Measurements from ENCODE around the gene B3GAT2.

Gene B3GAT2, protein sequence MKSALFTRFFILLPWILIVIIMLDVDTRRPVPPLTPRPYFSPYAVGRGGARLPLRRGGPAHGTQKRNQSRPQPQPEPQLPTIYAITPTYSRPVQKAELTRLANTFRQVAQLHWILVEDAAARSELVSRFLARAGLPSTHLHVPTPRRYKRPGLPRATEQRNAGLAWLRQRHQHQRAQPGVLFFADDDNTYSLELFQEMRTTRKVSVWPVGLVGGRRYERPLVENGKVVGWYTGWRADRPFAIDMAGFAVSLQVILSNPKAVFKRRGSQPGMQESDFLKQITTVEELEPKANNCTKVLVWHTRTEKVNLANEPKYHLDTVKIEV

DNA sequence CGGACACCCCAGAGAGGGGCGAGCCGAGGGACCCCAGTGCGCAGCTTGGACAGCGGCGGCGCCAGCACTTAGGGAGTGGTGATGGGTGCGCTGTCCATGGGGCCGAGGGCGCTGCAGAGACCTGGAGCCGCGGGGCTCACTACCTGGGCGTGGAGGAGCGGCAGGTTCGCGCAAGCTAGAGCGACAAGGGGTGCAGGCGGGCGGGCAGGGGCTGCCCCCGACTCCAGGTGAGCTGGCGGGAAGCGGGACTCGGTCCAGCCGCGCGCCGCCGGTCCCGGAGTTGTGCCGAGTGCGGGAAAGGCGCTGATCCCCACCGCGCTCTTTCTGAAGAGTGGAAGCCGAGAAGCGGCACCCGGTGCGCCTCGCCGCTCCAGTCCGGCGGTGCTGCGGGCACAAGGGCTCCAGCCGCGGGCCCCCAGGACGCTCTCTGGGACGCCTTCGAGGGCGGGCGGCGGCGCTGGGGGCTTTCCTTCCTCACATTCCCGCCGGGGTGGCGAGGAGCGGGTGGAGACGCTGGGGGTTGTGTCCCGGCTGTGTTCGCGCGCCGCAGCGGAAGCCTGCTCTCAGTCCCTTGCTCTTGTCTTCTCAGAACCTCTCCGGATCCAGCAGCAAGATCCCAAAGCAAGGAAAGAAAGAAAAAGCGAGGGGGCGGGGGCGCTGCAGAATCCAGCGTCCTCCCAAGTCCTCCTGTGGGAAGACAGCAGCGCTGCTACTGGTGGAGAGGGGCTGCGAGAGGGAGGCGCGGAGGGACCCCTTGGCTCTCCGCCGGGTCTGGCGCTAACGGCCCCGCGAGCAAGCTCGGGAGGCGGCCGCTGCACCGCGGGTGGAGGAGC, at the start of gene B3GAT2:
B3GAT2 (minus strand) TSS at position 610 of the 833 bp plus-strand sequence. CDS start 631 bp downstream, outside the sequence.
- Histone ChIP-seq H3K4me3 (ENCODE audit: low read depth, low read length) (peak within 1 kb of the TSS; percentile 63), H3K36me3 (ENCODE audit: control insufficient read depth, insufficient read depth, low read length) (no peaks in the 10 kb centered on the region), H3K9ac (ENCODE audit: low read depth, low read length) (peak within 1 kb of the TSS; percentile 37), H3K27me3 (ENCODE audit: control insufficient read depth, insufficient read depth, low read length) (peaks cover 70% of the 10 kb centered on the region), H3K4me1 (ENCODE audit: control insufficient read depth, insufficient read depth, low read length) (peaks cover 8% of the 10 kb centered on the region), H3K9me3 (ENCODE audit: control insufficient read depth, insufficient read depth, low read length) (no peaks in the 10 kb centered on the region)

DNA sequence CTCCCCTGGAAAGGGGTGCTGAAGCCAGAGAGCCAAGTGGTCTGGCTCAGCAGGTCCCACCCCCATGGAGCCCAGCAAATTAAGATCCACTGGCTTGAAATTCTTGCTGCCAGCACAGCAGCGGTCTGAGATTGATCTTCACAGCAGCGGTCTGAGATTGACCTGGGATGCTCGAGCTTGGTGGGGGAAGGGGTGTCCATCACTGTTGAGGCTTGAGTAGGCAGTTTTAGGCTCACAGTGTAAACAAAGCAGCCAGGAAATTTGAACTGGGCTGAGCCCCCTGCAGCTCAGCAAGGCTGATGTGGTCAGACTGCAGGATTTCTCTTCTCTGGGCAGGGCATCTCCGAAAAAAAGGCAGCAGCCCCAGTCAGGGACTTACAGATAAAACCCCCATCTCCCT, 41.3 kb upstream of the B3GAT2 start:
- Histone ChIP-seq H3K9ac (ENCODE audit: low read depth, low read length) (no peak overlapping the region), H3K36me3 (ENCODE audit: control insufficient read depth, insufficient read depth, low read length) (no peaks in the 10 kb centered on the region), H3K27me3 (ENCODE audit: control insufficient read depth, insufficient read depth, low read length) (no peaks in the 10 kb centered on the region), H3K4me1 (ENCODE audit: control insufficient read depth, insufficient read depth, low read length) (no peaks in the 10 kb centered on the region), H3K9me3 (ENCODE audit: control insufficient read depth, insufficient read depth, low read length) (no peaks in the 10 kb centered on the region), H3K4me3 (ENCODE audit: low read depth, low read length) (no peak overlapping the region)

DNA sequence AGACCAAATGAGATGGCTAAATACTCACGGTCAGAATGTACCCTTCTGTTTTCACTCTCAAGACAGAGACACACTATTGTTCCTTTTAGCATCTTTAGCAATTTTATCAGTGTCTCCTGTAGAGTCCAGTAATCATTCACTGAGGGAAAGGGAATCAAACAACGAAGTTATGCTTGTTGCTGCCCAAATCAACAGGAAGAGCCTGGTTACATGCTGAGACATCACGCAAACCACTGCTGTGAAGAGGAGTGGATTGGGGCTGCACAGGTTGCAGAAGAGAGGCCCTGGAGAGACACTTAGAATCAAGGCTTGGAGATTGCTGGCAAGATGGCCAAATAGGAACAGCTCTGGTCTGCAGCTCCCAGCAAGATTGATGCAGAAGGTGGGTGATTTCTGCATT, 40.5 kb upstream of the B3GAT2 start:
- Histone ChIP-seq H3K27me3 (ENCODE audit: control insufficient read depth, insufficient read depth, low read length) (no peaks in the 10 kb centered on the region), H3K9me3 (ENCODE audit: control insufficient read depth, insufficient read depth, low read length) (no peaks in the 10 kb centered on the region), H3K36me3 (ENCODE audit: control insufficient read depth, insufficient read depth, low read length) (no peaks in the 10 kb centered on the region), H3K9ac (ENCODE audit: low read depth, low read length) (no peak overlapping the region), H3K4me1 (ENCODE audit: control insufficient read depth, insufficient read depth, low read length) (no peaks in the 10 kb centered on the region), H3K4me3 (ENCODE audit: low read depth, low read length) (no peak overlapping the region)

DNA sequence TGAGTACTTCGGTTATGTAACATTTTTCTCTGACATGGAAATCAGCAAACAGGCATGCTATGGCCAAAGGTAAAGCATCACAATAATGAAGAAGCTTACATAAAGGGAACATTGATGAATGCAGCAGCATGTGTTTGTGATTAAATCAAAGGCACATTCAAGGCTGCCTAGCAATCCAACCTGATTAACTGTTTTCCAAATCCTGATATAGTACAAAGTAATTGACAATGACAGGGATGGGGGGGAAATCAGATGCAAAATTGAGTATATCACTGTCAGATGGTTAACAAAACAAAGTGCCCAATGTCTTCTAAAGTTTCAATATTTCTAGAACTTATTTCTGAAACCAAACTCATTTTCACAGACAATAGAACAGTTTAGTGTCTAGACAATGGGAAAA, 39.2 kb upstream of the B3GAT2 start:
- no peaks in the 10 kb centered on the region for H3K4me1 ChIP-seq (ENCODE audit: control insufficient read depth, insufficient read depth, low read length)
- H3K9ac ChIP-seq (ENCODE audit: low read depth, low read length) = no peak overlapping the region
- no peaks in the 10 kb centered on the region for H3K27me3 ChIP-seq (ENCODE audit: control insufficient read depth, insufficient read depth, low read length)
- H3K4me3 ChIP-seq (ENCODE audit: low read depth, low read length) = no peak overlapping the region
- no peaks in the 10 kb centered on the region for H3K36me3 ChIP-seq (ENCODE audit: control insufficient read depth, insufficient read depth, low read length)
- no peaks in the 10 kb centered on the region for H3K9me3 ChIP-seq (ENCODE audit: control insufficient read depth, insufficient read depth, low read length)

DNA sequence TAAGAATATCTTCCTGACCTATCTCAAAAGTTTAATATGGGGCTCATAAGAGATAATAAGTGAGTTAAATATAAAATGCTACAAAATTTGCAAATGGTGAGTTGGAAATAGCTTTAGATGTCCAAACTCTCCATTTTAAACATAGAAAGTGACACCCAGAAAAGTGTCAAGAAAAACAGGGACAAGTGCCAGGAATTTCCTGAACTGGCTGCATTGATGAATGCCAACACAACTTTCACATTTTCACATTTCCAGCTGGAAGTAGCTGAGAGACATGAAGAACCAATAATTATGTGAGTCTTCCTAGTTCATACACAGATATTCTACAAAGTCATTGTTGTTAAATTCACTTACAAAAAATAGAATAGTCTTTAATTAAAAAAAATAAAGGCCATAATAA, 38.6 kb upstream of the B3GAT2 start:
- no peak overlapping the region for H3K9ac ChIP-seq (ENCODE audit: low read depth, low read length)
- no peak overlapping the region for H3K4me3 ChIP-seq (ENCODE audit: low read depth, low read length)
- H3K9me3 ChIP-seq (ENCODE audit: control insufficient read depth, insufficient read depth, low read length) = no peaks in the 10 kb centered on the region
- H3K4me1 ChIP-seq (ENCODE audit: control insufficient read depth, insufficient read depth, low read length) = no peaks in the 10 kb centered on the region
- H3K36me3 ChIP-seq (ENCODE audit: control insufficient read depth, insufficient read depth, low read length) = no peaks in the 10 kb centered on the region
- no peaks in the 10 kb centered on the region for H3K27me3 ChIP-seq (ENCODE audit: control insufficient read depth, insufficient read depth, low read length)

DNA sequence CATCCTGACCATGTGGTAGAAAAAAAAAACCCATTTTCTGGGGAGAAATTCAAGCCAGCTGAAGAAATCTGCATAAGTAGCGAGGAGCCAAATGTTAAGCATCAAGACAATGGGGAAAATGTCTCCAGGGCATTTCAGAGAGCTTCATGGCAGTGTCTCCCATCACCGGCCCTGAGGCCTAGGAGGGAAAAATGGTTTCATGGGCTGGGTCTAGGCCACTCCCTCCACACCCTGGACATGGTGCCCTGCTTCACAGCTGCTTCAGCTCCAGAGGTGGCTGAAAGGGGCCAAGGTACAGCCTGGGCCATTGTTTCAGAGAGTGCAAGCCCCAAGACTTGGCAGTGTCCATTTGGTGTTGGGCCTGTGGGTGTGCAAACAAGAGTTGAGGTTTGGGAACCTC, 34.4 kb upstream of the B3GAT2 start:
- no peaks in the 10 kb centered on the region for H3K27me3 ChIP-seq (ENCODE audit: control insufficient read depth, insufficient read depth, low read length)
- no peak overlapping the region for H3K4me3 ChIP-seq (ENCODE audit: low read depth, low read length)
- no peaks in the 10 kb centered on the region for H3K9me3 ChIP-seq (ENCODE audit: control insufficient read depth, insufficient read depth, low read length)
- H3K36me3 ChIP-seq (ENCODE audit: control insufficient read depth, insufficient read depth, low read length) = no peaks in the 10 kb centered on the region
- no peak overlapping the region for H3K9ac ChIP-seq (ENCODE audit: low read depth, low read length)
- H3K4me1 ChIP-seq (ENCODE audit: control insufficient read depth, insufficient read depth, low read length) = no peaks in the 10 kb centered on the region

DNA sequence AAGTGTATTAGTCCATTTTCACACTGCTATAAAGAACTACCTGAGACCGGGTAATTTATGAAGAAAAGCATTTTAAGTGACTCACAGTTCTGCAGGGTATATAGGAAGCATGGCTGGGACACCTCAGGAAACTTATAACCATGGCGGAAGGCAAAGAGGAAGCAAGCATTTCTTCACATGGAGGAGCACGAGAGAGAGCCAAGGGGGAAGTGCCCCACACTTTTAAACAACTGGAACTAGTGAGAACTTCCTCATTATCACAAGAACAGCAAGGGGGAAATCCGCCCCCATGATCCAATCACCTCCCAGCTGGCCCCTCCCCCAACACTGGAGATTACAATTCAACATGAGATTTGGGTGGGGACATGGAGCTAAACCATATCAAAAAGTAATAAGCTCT, 28.3 kb upstream of the B3GAT2 start:
- Histone ChIP-seq H3K4me1 (ENCODE audit: control insufficient read depth, insufficient read depth, low read length) (no peaks in the 10 kb centered on the region), H3K9me3 (ENCODE audit: control insufficient read depth, insufficient read depth, low read length) (no peaks in the 10 kb centered on the region), H3K36me3 (ENCODE audit: control insufficient read depth, insufficient read depth, low read length) (no peaks in the 10 kb centered on the region), H3K9ac (ENCODE audit: low read depth, low read length) (no peak overlapping the region), H3K4me3 (ENCODE audit: low read depth, low read length) (no peak overlapping the region), H3K27me3 (ENCODE audit: control insufficient read depth, insufficient read depth, low read length) (no peaks in the 10 kb centered on the region)

DNA sequence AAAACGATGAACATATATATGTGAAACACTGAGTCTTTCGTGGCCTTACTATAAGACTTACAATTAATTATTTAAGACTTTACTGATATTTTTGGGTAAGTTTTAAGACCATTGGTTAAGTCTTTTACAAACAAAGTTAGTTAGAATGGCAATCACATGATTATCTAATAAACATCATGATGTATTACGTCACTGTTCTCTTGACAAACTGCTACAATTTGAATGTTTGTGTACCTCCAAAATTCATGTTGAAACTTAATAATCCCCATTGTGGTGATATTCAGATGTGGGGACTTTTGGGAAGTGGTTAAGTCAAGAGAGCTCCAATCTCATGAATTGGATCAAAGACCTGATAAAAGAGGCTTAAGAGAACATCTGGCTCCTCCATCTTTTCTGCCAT, 25.9 kb upstream of the B3GAT2 start:
- Histone ChIP-seq H3K4me1 (ENCODE audit: control insufficient read depth, insufficient read depth, low read length) (no peaks in the 10 kb centered on the region), H3K36me3 (ENCODE audit: control insufficient read depth, insufficient read depth, low read length) (no peaks in the 10 kb centered on the region), H3K27me3 (ENCODE audit: control insufficient read depth, insufficient read depth, low read length) (no peaks in the 10 kb centered on the region), H3K4me3 (ENCODE audit: low read depth, low read length) (no peak overlapping the region), H3K9me3 (ENCODE audit: control insufficient read depth, insufficient read depth, low read length) (no peaks in the 10 kb centered on the region), H3K9ac (ENCODE audit: low read depth, low read length) (no peak overlapping the region)

DNA sequence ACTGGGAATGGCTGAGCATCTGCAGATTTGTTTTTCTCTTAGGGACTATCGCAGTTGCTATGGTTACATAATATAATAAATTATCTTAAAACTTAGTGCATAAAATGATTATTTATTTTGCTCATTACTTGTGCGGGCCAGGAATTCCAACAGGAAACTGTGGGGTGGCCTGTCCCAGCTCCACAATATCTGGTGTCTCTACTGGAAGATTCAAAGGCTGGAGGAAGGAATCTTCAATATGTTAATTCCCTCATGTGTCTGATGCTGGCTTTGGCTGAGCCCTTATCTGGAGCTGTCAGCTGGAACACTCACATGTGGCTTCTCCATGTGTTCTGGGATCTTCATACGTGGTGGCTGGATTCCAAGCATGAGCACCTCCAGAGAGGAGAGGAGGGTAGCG, 23.9 kb upstream of the B3GAT2 start:
- Histone ChIP-seq H3K9ac (ENCODE audit: low read depth, low read length) (no peak overlapping the region), H3K9me3 (ENCODE audit: control insufficient read depth, insufficient read depth, low read length) (no peaks in the 10 kb centered on the region), H3K4me3 (ENCODE audit: low read depth, low read length) (no peak overlapping the region), H3K27me3 (ENCODE audit: control insufficient read depth, insufficient read depth, low read length) (no peaks in the 10 kb centered on the region), H3K4me1 (ENCODE audit: control insufficient read depth, insufficient read depth, low read length) (no peaks in the 10 kb centered on the region), H3K36me3 (ENCODE audit: control insufficient read depth, insufficient read depth, low read length) (no peaks in the 10 kb centered on the region)

DNA sequence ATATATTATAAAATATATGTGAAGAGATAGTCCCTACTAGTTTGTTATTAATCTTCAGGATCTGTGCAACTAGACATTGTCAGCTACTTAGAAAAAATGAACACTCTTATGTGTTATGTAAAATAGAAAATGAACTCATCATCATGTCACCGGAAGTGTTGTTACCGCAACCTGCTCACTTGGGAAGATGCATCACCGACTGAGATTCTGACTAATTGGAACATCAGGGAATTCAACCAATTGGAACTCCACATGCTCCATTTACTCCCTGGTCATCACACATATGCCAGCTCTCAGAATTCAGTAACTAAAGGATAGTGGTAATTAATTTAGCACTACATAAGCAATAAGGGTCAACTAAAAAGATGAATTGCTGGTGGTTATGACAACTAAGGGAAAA, 16.7 kb upstream of the B3GAT2 start:
- Histone ChIP-seq H3K27me3 (ENCODE audit: control insufficient read depth, insufficient read depth, low read length) (no peaks in the 10 kb centered on the region), H3K36me3 (ENCODE audit: control insufficient read depth, insufficient read depth, low read length) (no peaks in the 10 kb centered on the region), H3K4me3 (ENCODE audit: low read depth, low read length) (no peak overlapping the region), H3K9me3 (ENCODE audit: control insufficient read depth, insufficient read depth, low read length) (no peaks in the 10 kb centered on the region), H3K4me1 (ENCODE audit: control insufficient read depth, insufficient read depth, low read length) (no peaks in the 10 kb centered on the region), H3K9ac (ENCODE audit: low read depth, low read length) (no peak overlapping the region)

DNA sequence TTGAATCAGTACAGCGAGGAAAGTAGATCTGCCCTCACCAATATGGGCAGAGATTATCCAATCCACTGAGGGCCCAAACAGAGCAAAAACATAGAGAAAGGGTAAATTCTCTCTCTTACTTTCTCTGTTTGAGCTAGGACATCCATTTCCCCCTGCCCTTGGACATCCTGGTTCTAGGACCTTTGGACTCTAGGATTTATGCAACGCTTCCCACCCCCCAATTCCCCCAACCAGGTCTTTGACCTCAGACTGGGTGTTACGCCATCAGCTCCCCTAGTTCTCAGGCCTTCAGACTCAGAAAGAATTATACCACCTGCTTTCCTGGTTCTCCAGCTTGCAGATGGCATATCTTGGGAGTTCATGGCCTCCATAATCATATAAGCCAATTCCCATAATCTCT, 10.2 kb upstream of the B3GAT2 start:
- Histone ChIP-seq H3K4me3 (ENCODE audit: low read depth, low read length) (no peak overlapping the region), H3K4me1 (ENCODE audit: control insufficient read depth, insufficient read depth, low read length) (no peaks in the 10 kb centered on the region), H3K9ac (ENCODE audit: low read depth, low read length) (no peak overlapping the region), H3K36me3 (ENCODE audit: control insufficient read depth, insufficient read depth, low read length) (no peaks in the 10 kb centered on the region), H3K27me3 (ENCODE audit: control insufficient read depth, insufficient read depth, low read length) (no peaks in the 10 kb centered on the region), H3K9me3 (ENCODE audit: control insufficient read depth, insufficient read depth, low read length) (no peaks in the 10 kb centered on the region)

DNA sequence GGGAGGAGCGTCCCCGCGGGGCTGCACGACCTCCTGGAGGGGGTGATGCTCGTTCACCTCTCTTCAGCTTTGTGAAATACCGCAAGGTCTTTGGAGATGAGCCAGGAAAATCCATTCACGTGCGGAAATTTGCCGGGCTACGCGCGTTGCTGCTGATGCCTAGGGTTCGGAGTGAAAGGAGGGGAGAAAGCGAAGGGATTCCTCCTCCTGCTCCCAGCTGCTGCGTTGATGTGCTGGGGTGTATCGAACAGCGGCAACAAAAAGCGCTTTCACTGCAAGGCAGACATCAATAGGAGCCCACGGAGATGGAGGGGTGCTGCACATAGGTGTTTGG, 391 bp upstream of the B3GAT2 start:
- Histone ChIP-seq H3K4me1 (ENCODE audit: control insufficient read depth, insufficient read depth, low read length) (peaks cover 8% of the 10 kb centered on the region), H3K4me3 (ENCODE audit: low read depth, low read length) (peak overlapping the region; percentile 63), H3K36me3 (ENCODE audit: control insufficient read depth, insufficient read depth, low read length) (no peaks in the 10 kb centered on the region), H3K9me3 (ENCODE audit: control insufficient read depth, insufficient read depth, low read length) (no peaks in the 10 kb centered on the region), H3K27me3 (ENCODE audit: control insufficient read depth, insufficient read depth, low read length) (peaks cover 70% of the 10 kb centered on the region), H3K9ac (ENCODE audit: low read depth, low read length) (no peak overlapping the region)

Measured in iPS-15b (cell line).